Eye (tissue), 1 donor: ENCODE data around the gene BLMH.
"Not testable (repeated sequence)": the region's sequence is repeated elsewhere in the genome, so short reads cannot be mapped to it uniquely, and the experiment has no call there.

ENCODE experiments used
- DNase-seq: peaks from one replicate; pipeline ENCODE4 v3.0.0-alpha.2; 2015

The BLMH gene

DNA sequence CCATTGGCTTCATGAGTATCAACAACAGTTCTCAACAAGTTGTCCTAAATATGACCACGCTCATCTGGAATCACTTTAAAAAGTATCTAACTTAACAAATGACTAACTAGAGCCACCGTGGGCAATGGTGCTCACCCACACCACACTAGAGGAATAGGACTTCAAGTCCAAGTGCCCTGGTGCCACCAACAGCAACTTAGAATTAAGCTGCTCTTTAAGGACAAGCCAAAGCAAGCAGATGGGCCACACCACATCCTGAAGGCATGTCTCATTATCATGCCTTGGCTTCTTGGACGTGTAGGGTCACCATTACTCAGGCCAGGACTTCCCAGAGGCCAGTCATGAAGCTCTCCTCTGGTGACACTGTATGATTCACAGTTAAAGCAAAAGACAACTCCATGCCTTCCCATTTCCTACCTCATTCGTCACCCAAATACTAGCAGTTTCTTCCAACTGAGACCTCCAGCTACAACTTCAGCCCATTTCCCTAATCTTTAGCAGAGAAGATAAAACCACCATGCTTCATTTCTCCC is 46.8 kb downstream of the BLMH start:
- no peak for DNase-seq

DNA sequence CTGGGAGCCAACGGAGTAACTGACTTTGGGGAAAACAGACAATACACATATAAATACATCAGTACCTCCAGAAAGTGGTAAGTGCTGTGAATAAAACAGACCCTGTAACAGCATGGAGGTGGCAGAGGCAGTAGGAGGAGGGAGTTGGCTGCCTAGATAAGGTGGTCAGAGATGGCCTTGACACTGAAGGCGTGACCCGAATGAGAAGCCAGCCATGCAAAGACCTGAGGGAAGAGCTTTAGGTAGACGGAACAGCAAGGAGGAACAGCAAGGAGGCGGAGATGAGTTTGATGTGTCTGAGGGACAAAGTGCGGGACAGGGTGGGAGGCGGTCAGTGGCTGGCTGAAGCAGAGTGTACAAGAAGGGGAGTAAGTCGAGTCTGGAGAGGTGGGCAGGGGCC is 48.2 kb downstream of the BLMH start:
- no peak for DNase-seq

DNA sequence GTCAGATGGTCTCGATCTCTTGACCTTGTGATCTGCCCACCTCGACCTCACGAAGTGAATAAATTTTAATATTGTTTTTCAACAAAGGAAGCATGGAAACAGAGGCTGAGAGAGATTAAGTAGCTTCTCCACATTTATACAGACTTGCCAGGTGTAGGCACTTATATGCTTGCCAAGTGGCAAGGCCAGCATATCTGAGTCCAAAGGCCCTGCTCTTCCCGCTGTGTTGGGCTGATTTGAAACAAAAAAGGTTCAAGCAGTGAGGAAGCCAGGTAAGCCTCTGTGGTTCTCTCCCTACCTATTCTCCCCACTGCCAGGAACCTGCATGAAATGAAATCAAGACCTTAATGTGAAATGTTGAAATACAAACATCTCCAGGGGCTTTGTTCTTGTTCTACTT is 48.7 kb downstream of the BLMH start:
- DNase-seq, result no peak

DNA sequence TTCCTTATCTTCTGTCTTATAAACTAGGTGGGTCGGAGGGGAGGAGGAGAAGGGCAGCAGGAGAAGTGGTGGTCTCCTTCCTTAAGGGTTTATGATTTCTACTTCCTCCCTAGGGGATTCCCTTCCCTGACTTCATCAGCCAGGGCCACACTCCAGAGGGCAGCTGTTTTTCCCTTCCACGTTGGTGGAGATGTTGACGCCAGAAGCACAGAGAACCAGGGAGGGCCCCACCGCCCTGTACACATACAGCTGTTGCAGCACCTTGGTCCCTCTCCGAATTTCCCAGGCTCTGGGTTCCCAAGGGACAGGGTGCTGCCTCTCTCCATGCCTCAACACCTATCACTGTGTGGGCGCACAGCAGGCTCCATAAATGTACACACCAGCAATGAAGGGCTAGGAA is 50.7 kb downstream of the BLMH start:
- no peak for DNase-seq

DNA sequence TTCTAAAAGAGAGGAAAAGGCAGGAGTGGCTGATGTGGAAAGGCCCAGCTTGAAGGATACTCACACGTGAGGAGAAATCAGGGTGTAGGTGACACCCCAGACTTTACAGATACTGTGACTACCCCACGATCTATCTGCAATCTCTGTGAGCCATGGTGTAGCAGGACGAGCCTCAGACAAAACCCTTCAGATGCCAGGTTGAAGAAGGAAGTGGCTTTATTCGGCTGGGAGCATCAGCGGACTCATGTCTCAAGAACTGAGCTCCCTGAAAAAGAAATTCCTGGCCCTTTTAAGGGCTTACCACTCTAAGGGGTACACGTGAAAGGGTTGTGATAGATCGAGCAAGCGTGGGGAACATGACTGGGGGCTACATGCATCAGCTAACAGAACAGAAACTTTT is 51.6 kb downstream of the BLMH start:
- no peak for DNase-seq

DNA sequence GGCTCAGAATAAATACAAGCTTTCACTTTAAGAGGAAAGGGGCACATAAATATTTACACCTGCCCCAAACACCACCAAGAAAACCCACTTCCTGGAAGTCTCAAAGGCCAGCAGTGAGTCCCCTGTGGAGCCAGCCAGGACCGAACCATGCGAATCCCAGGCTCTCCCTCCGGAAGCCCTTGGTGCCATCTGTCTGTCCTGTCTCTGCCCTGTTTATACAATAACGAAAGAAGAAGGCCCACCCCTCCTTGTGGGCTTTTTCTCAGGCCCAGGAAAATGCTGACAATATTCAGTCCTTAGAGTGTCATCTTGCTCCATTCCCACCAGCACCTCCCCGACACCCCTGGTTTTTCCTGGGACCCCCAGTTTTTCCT is 52.7 kb downstream of the BLMH start:
- no peak for DNase-seq

DNA sequence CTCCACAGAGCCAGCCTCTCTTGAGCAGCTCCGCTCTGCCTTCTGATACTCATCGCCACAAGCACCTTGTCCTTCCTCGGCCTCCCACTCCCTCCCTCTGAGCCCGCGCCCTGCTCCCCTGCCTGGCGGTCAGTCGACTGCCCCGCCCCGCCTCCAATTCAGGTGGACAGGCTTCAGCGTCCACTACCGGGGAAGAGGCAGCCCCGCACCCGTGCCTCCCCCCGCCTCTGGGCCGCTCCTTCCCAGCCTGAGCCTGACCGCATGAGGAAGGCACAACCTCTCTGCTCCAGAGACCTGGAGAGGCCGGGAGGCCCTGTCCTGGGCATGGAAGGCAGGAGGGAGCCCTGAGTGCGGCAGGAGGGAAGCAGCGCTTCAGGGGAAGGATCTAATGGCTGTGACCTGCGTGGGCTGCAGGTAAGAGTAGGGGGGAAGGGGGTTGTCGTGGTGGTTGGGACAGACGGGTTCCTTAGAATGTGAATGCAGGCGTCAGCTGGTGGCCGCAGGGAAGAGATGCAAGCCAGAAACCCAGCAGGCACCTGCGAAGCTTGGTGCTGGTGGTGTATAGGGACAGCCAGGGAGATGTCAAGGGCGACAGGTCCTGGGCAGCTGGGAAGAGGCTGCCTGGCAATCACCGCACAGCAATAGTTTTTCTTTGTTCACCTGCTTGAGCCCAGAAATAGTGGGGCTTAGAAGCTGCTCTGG is 53.2 kb downstream of the BLMH start:
- DNase-seq, result peak; percentile 31

DNA sequence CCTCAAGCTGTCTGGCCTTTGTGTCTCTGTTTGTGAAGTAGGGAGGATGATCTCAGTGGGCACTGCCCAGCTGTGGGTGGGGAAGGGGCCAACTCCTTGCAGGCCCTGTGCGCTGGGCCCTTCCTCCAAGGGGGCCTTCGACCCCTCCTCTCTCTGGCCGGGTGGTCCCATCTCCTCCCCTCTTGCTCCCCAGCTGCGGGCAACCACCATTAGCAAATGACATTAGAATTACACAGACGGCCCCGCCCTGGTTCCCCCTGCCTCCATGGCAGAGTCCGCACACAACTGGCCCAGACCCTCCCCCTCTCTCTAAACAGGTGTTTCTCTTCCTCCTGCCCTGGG is 53.8 kb downstream of the BLMH start:
- no peak for DNase-seq

DNA sequence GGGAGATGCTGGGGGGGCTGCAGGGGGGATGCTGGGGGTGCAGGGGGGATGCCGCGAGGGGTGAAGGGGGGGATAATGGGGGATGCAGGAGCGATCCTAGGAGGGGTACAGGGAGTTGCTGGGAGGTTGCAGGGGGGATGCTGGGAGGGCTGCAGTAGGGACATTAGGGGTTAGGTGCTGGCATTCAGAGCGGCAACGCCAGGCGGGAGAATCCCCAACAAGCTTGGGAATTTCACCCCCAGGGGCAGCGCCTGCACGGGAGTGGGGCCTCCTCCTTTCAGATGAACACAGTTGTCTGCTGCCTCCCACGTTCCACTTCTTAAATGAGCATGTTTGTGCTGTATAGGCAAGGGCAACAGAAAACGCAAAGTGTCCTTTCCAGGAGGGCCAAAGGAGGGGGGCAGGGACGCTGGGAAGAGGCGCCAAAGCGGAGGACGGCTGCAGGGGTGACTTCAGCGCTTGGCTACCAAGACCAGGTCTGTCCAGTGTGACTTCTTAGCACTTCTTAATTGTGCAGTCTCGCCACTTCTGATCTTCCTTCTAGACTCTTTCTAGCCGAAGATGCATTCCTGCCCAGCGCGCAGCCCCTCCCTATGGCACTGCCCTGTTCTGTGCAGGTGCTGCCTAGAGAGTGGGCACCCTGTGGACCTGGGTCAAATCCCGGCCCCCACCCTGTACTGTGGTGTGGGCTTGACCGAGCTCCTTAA is 54.3 kb downstream of the BLMH start:
- peak; percentile 42 for DNase-seq

DNA sequence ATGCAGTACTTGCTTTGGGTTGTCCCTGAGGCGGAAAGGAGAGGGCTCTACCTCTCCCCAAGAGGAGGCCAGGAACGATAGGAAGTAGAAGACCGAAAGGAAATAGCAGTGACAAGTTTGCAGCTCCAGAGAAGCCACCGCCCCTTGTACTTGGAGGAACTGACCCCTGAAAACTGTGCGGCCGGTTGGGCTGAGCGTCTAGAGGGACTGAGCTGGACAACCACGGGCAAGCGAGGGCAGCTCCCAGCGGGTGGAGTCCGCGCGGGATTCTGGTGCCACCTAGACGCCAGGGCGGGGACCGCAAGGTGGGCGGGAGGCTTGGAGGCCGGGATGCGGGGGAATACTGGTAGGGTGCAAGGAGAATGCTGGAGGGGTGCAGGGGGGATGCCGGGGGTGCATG is 55.0 kb downstream of the BLMH start:
- peak; percentile 76 for DNase-seq

DNA sequence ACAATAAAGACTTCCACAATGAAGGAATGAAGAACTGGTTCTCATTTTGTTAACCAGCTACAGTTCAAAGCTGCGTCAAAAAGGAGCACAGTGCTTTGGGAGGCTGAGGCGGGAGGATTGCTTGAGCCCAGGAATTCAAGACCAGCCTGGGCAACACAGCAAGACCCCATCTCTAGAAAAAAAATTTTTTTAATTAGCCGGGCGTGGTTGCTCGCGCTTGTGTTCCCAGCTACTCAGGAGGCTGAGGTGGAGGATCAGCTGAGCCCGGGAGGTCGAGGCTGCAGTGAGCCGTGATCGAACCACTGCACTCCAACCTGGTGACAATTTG is 55.5 kb downstream of the BLMH start:
- peak; percentile 34 for DNase-seq

DNA sequence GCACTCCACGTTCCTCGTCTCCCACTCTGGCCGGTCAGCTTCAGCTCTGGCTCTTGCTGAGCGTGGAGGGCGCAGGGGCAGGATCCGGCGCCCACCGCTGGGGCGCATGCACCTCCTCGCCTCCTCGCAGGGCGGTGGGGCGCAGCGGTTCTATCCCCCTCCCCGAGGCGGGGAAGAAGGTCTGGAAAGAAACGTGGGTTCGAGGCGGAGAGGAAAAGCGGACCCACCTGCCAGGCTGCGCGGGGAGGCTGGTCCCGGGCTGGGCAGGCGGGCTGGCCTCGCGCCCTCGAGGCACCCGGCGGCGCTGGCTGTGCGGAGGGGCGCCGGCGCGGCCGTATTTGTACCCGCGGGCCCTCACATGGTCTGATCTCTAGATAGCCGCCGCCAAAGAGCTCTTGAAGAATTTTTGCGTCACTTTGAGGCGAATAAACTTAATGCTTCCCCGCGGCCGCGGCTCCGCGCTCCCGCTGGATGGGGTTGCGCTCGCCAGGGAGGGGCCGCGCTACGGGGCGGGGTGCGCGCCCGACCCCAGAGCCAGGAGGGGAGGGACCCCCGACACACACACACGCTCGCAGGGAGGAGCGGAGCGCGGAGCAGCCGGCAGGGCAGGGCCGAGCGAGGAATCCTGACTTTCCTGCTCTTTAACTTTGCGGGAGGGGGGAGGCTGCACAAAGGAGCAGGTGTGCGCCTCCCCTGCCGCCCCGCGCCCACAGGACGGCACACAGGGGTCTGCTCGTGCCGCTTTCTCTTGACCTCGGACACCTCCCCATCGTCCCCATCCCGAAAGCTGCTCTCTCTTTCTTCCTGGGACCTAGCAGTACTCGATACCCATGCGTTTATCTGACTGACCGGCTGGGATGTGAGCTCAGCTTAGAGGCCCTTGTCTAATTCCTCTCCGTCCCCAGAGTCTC is 56.1 kb downstream of the BLMH start, which contains the start of gene SLC6A4:
SLC6A4 (minus strand) TSS at position 312 of the 911 bp plus-strand sequence. CDS start 13,739 bp downstream, outside the sequence.
- peak; percentile 64 for DNase-seq

DNA sequence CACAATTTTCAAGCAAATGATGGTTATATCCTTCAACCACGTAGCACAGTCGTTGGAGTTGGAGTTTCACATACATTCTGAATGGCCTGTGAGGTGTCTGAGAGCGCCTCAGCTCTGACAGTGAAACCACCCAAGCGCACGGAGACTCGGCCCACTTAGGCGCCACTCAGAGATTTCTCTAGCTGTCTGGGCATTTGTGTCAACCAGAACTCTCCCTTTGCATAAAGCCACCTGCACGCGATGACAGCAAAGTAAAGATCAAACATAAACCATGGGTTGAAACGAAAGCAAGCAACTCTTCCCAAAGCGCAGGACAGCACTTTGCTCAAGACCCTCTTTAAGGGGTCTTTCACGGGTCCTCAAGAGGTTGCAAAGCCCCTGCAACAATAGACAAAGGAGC is 56.8 kb downstream of the BLMH start:
- peak; percentile 74 for DNase-seq

DNA sequence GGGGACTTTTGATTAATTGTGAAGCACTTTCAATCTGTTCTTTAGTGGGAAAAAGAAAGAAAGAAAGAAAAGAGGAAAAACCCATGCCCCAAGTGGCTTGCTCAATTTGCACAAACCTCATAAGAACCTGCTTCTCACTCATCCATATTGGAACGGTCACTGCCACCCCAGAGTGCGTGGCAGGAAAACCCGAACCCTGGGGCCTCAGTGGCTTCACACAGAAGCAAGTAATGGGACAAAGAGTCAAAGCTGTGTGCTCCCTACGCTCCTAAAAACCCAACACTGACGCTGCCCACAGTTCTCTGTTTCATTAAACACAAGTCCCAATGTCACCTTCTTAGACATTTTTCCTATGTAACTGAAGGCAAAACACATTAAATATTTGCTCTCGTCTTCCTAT is 57.4 kb downstream of the BLMH start:
- DNase-seq, result no peak

DNA sequence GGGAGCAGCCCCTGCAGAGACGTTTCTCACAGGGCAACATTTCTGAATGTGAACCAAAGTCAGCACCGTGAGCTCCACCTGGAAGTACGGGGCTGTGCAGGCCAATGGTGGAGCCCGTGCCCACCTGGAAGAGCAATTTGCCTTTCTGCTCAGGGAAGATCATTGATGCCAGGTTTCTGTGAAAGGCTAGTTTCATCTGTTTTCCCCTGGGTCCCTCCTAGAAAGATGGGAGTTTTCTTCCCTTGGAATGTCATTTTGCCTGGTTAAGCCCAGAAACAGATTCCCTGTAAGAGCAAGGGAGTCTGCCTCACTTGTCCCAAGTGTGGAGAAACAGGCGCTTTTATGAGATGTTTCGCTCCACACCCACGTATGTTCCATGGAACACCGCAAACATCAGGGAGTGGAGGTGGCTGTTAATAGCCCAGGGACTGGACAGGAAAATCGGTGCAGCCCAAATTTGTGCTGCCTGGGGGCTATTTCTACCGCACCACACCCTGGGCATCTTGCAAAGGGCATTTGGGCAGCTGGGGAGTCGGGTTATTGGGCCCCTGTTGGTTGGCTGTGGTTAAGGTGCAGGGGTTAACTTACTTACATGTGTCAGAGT is 58.8 kb downstream of the BLMH start:
- no peak for DNase-seq

DNA sequence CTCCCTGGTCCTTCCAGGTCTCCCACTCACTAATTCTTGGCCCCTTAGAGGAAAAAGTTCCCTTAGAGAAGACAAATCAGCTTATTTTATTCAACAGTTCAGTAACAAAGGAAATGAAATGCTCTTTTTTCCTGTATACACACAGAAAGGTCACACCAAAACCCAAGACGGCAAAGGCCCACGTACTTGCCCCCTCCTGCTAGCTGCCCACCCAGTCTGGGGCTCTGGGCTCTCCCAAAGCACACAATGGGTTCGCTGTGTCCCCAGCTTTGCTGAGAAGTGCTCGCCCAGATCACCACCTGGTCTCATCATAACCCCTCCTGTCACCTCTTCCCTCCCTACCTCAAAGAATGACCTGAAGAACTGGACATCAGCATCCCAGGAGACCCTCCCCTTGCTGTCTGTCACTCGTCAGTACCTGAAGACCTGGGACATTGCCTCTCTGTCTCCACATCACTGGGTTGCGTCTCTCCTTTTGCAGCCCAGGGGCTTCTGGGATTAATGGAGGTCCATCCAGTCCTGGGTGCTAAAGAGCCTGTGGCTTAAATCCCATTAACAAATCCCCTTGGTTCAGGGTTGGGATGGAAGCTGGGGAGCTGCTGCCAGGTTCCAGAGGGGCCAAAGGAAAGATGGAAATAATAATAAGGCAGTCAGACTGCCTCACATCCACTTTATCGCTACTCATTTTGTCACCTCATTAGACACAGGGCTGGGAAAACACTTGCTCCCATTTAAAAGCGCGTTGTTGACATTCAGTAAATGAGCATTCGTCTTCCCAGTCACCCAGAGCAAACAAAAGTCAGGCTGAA is 59.5 kb downstream of the BLMH start:
- DNase-seq, result no peak

DNA sequence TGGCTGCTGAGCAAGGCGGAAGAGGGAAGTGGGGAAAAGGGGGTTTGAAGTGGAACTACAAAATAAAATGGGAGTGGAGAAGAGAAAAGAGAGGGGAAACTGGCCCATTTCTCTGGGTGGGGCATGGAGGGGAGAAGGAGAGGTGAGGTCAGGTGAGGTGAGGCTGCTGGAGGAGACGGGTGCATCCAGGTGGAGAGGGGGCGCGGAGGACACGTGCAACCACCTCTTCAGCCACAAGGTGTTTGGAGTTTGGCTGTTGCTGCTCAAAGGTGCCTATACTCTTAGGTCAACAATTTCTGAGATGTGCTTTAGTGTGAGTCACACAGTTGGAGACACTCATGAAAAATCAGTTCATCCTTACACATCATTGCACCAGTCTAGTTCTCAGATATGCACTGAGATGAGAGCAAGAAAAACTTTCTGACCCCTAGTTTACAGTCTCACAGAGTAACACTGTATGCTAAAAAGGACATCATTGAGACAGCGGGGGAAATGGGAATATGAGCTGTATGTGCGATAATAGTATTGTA is 61.1 kb downstream of the BLMH start:
- DNase-seq, result no peak

DNA sequence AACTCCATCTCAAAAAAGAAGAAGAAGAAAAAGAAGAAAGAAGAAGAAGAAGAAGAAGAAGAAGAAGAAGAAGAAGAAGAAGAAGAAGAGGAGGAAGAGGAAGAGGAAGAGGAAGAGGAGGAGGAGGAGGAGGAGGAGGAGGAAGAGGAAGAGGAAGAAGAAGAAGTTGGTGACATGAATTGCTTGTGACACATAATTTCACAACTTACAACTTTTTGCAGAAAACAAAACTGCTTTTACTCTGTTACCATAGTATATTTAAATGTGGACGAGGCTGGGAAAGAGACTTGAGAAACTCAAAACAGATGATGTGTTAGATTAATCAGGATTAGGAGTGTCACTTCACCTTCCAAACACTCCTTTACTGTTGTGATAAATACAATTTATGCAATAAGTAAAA is 61.7 kb downstream of the BLMH start:
- not testable (repeated sequence) for DNase-seq

DNA sequence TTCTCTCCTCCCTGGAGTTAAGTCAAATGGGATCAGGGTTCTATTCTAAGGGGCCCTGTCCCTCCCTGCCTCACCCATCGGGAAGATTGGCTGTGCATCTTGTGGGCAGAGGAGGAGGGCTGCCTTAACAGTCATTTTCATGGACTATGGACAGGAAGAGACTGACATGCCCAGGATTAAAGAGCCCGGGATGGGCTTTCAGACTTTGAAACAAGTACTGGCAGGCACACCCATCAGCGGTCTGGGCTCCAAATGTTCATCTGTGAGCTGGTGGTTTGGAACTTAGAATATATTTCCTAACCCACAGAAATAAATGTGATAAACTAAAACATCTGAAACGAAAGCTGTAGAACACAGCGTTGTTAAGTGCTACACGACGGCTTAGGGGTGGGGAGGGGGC is 62.7 kb downstream of the BLMH start:
- DNase-seq, result peak; percentile 23

DNA sequence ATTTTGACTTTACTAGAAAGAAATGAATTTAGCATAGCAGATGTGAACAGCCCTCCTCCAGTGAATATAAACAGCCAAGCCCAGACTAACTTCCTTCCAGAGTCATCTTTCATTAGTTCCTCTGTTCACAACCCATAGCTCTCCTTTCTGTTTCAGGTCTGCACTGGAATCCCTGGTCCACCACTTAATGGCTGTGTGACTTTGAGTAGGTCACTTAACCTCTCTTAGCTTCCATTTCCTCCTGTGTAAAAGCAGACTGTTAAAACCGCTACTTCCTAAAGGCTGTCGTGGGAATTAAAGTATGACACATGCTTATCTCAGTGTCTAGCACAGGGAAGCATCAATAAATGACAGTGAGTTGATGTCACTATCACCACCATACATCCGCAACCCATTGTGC is 63.7 kb downstream of the BLMH start:
- DNase-seq, result no peak

DNA sequence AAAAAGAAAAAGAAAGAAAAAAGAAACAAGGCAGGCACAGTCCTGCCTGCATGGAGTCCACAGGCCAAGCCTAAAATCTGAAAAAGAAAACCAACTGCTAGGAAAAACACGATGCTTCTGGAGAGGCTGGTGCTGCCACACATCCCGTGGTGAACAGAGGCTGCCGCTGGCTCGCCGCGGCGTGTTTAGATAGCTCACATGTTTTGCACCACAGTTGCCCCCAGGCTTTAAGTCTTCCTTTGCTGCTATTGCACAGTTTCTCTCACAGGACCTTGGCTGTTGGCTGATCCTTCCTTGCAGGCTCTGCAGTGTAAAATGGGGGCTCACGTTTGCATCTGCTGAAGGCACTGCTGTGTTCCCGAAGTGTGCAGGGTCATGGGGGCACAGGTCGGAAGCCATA is 64.9 kb downstream of the BLMH start:
- DNase-seq, result no peak

DNA sequence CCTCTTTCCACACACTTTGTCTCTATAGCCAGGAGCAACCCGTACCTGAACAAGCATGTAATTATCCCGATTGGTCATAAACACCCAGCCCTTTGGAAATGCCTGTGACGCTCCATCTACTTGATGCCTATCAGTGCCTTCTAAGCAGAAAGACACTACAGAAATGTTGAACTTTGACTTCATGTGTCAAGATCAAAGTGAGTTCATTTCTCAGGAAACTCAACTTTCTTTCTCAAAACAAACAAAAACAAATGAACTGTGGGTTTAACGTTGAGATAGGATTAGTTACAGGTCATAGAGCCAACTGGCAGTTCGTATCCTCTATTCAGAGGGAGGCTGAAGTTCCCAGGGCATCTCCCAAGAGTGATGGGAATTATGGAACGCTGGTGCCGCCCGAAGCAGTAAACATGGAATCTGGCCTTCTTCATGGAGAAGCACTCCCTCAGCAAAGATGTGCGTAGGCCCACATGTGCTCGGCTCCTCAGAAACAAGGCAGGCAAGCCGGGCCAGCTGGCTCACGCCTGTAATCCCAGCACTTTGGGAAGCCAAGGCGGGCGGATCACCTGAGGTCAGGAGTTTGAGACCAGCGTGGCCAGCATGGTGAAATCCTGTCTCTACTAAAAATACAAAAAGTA is 65.7 kb downstream of the BLMH start:
- DNase-seq, result no peak
